COLO668 (cell line): Measurements from ENCODE around the gene NEDD1.
A peak's percentile ranks its signal among the peaks of the same experiment; 100 is the strongest.

ENCODE experiments used
- DNase-seq: peaks from one replicate; lab custom pipeline; 2025; ENCODE audit not compliant: unreplicated experiment; lab: John Stamatoyannopoulos, UW

Gene NEDD1, protein sequence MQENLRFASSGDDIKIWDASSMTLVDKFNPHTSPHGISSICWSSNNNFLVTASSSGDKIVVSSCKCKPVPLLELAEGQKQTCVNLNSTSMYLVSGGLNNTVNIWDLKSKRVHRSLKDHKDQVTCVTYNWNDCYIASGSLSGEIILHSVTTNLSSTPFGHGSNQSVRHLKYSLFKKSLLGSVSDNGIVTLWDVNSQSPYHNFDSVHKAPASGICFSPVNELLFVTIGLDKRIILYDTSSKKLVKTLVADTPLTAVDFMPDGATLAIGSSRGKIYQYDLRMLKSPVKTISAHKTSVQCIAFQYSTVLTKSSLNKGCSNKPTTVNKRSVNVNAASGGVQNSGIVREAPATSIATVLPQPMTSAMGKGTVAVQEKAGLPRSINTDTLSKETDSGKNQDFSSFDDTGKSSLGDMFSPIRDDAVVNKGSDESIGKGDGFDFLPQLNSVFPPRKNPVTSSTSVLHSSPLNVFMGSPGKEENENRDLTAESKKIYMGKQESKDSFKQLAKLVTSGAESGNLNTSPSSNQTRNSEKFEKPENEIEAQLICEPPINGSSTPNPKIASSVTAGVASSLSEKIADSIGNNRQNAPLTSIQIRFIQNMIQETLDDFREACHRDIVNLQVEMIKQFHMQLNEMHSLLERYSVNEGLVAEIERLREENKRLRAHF

GRCh38 chr12:96906849-96907670, at the start of gene NEDD1:
NEDD1 (plus strand) TSS chr12:96907257; CDS start chr12:96909760, 2,503 bp downstream.
- peak; percentile 93 for DNase-seq

DNA sequence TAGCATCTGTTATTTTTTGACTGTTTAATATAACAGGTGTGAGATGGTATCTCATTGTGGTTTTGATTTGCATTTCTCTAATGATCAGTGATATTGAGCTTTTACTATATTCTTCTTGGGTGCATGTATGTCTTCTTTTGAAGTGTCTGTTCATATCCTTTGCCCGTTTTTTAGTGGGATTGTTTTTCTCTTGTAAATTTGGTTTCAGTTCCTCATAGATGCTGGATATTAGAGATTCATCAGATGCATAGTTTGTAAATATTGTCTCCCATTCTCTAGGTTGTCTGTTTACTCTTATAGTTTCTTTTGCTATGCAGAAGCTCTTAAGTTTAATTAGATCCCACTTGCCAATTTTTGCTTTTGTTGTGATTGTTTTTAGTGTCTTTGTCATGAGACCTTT, 48.9 kb upstream of the NEDD1 start:
- no peak for DNase-seq

GRCh38 chr12:96861656-96862055, 45.4 kb upstream of the NEDD1 start:
- DNase-seq = no peak

- DNase-seq = no peak
Measured at GRCh38 chr12:96862326-96862725, 44.7 kb upstream of the NEDD1 start.

DNA sequence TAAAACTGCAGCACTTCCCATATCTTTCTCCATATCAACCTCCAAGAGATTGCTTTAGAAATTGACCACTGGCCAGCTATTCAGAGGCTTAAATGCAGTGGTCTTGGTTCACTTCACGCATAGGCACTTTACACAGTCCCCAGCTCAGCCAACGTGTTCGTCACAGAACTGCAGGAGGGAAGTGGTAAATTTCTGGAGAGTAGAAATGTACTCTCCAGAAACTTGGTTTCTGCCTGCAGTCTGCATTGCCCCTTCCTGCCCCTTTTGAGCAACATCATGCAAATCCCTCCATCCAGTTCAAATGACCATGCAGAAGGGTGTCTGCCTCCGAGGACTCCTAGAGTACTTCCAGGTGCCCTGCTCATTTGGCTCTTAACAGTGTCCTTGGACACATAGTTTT, 42.7 kb upstream of the NEDD1 start:
- no peak for DNase-seq

DNA sequence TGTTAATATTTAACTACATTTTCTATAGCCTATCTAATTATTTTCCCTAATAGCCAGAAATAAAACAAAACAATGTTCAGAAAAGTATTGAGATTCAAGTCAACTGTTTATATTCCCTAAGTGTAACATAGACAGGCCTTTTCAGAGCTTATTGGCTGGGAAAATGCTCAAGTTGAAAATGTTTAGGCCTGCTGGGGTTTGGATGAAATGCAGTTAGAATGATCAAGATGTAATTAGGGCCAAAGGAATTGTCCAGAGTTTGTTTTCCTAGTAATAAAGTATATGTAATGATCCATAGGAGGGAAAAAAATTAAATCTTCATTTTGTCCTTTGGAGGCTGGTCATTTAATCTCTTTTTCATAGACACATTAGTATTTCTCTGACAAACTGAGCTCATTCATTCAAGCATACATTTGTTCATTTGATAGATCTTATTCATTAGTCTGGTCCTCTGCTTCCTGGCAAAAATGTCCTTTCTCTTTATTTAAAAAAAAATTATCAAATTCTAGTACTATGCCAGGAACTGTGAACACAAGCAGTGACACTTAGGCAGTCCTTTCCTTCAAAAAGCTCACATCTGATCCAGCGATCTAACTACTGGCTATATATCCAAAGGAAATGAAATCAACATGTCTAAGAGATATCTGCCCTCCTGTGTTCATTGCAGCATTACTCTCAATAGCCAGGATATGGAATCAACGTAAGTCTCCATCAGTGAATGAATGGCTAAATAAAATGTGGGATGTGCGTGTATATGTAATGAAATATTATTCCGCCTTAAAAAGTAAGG, 40.1 kb upstream of the NEDD1 start:
- no peak for DNase-seq

- no peak for DNase-seq
Measured at GRCh38 chr12:96870946-96871345, 36.1 kb upstream of the NEDD1 start.

DNA sequence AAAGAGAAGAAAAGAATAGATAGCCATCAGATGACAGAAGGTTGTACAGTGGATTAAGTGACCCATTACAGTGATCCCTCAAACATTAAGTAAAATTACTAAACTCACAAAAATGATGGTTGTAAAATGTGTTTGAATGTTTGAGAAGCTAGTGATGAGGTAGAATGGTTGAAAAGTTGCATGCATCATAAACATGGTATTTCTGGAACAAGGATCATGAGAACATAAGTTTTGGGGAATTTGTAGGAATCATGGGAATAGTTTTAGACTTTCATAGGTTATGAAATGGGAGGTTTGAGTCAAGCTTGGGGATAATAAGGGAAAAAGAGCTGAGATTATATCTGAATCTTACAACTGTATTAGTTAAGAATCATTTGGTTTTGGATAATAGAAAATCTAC, 34.1 kb upstream of the NEDD1 start:
- no peak for DNase-seq

DNA sequence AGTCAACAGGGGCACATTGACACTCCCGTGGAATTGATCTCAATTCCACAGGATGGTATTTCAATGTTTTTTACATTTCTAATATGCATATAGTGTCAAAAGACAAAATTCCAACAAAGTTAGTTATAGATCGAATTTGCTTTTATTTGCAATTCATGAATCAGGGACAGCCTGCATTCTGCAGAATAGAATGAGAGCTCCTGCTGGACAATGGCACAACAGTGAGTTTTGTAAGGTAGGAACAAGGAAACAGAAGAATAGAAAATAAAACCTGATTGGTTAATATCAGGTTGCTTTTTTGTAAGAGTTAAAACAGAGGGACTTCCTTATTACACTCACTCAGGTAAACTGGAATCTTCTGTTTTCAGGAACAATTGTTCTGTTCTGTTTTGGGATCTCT, 32.8 kb upstream of the NEDD1 start:
- no peak for DNase-seq

GRCh38 chr12:96876966-96877365, 30.1 kb upstream of the NEDD1 start:
- no peak for DNase-seq

GRCh38 chr12:96878704-96879103, 28.4 kb upstream of the NEDD1 start:
- DNase-seq = no peak

DNA sequence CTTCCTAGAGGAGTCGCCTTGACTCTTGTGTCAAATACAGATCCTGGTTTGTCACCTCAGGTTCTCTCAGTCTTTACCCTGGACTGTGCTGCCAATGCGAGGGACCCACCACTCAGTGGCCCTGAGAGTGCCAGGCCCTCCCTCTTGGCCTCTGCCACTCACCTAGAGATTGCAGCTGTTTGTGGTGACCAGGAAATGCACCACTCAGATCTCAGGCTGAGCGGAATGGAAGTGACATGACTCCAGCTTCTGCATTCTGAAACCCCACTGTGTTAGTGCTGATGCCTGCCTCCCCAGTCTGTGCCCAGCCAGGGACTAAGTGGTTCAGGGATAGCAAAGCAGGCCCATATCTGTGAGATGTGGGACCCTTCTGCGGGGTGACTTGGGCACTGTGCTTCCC, 27.8 kb upstream of the NEDD1 start:
- DNase-seq = no peak

DNA sequence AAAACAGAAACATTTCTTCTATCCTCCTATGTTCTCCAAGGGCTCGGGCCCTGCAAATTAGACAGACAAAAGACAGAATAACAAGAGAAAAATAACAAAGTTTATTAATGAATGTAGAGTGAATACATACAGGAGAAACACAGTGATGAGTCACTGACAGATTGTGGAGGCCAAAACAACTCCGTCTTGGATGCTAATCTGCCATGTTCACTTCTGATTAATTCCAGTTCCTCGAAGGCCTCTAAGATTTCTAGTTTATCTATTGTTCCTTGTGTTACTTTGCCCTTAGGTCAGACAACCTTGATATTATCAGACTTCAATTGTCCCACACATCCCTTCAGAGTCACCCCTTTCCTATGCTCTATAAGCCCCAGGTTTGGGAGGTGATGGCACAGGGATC, 26.8 kb upstream of the NEDD1 start:
- DNase-seq = no peak

- no peak for DNase-seq
Measured at GRCh38 chr12:96881608-96882007, 25.4 kb upstream of the NEDD1 start.

DNA sequence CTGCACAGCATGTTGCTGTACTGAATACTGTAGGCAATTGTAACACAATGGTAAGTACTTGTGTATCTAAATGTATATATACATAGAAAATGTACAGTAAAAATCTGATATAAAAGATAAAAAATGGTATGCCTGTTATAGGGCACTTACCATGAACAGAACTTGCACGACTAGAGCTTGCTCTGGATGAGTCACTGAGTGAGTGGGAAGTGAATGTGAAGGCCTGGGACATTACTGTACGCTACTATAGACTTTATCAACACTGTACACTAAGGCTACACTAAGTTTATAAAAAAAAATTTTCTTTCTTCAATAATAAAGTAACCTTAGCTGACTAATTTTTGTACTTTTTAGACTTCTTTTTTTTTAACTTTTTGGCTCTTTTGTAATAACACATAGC, 24.2 kb upstream of the NEDD1 start:
- DNase-seq = no peak

DNA sequence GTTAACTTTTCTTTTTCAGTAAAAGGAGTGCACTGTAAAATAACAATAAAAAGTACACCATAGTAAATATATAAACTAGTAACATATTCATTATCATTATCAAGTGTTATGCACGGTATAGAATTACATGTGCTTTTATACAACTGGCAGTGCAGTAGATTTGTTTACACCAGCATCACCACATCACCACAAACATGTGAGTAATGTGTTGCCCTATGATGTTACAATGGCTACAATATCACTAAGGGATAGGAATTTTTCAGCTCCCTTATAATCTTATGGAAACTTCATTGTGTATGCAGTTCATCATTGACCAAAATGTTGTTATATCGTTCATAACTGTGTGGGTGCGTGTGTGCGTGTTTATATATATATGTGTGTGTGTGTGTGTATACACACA, 23.5 kb upstream of the NEDD1 start:
- no peak for DNase-seq

- DNase-seq = no peak
Measured at GRCh38 chr12:96886998-96887677, 19.9 kb upstream of the NEDD1 start.

- DNase-seq = no peak
Measured at GRCh38 chr12:96889273-96889933, 17.7 kb upstream of the NEDD1 start.

DNA sequence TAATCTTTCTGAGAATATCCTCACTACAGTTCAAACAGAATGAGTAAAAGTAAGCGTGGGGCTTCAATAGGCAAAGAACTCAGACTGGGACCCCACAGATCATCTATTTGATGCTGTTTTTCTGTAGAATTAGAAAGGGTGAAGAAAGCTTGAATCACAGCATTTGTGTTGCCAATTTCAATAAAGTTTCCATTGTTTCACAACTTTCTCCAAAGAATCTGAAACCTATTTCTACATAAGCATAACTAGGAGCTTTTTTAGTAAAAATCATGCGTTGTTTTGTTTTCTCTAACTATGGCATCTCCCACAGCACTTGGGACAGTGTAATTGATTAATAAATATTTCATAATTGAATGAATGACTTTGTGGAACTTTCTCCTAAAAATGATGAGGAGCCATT, 16.7 kb upstream of the NEDD1 start:
- no peak for DNase-seq

DNA sequence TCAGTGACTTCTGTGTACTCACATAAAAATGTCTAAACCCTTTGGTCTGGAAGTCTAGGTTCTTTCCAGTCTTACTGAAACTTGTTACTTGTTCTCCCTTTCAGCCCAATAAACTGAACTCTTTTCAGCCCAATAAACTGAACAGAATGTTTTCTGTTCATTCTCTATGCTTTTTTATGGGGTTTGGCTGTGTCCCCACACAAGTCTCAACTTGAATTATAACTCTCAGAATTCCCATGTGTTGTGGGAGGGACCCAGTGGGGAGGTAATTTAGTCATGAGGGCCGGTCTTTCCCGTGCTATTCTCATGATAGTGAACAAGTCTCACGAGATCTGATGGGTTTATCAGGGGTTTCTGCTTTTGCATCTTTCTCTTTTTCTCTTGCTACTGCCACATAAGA, 15.0 kb upstream of the NEDD1 start:
- DNase-seq = no peak
